HepG2 (cell line): ENCODE measurements around the gene BCAS1. TPM values are rescaled to one million over a fixed set of nuclear protein-coding genes. Genes with fewer than 3 reads are reported as not detected.
A peak's percentile ranks its signal among the peaks of the same experiment; 100 is the strongest.

ENCODE experiments used
- AGO2 ChIP-seq: fragments of 200-400 bp; formaldehyde crosslinking; optimal IDR thresholded peaks from 2 replicates; pipeline ENCODE3; 2017; ENCODE audit warnings: mild to moderate bottlenecking, low read depth, low read length, moderate library complexity
- FOXJ3 ChIP-seq: sonication (generic); formaldehyde crosslinking; IDR thresholded peaks from 2 replicates; pipeline ENCODE4 v1.4.0; 2020; ENCODE audit warnings: missing genetic modification reagents, mild to moderate bottlenecking, borderline replicate concordance
- HMGA1 ChIP-seq: sonication (generic); formaldehyde crosslinking; conservative IDR thresholded peaks from 2 replicates; pipeline ENCODE4 v1.4.0; 2020; ENCODE audit warnings: missing genetic modification reagents
- LCORL ChIP-seq, 2 experiments: fragments of 450-650 bp in 1 of 2; sonication (generic) in 1 of 2; formaldehyde crosslinking in 1 of 2; IDR thresholded peaks; 2 replicates each; pipeline versions ENCODE4 v1.5.0 to v1.6.1; 2017 to 2020; ENCODE audit warnings: antibody characterized with exemption in 1 of 2, missing genetic modification reagents in 1 of 2
- MZF1 ChIP-seq: sonication (generic); formaldehyde crosslinking; IDR thresholded peaks from 2 replicates; pipeline ENCODE4 v1.8.1; 2023; ENCODE audit warnings: mild to moderate bottlenecking, missing genetic modification reagents, borderline replicate concordance
- NFKB2 ChIP-seq: sonication (generic); formaldehyde crosslinking; IDR thresholded peaks from 2 replicates; pipeline ENCODE4 v1.4.0; 2020; ENCODE audit warnings: missing genetic modification reagents, borderline replicate concordance
- NR1H2 ChIP-seq: sonication (generic); formaldehyde crosslinking; IDR thresholded peaks from 2 replicates; pipeline ENCODE4 v1.8.1; 2022; ENCODE audit warnings: low read depth, missing genetic modification reagents, borderline replicate concordance
- SIX1 ChIP-seq: sonication (generic); formaldehyde crosslinking; IDR thresholded peaks from 2 replicates; pipeline ENCODE4 v1.4.0; 2020; ENCODE audit warnings: missing genetic modification reagents, borderline replicate concordance
- TBX3 ChIP-seq: fragments of 450-650 bp; IDR thresholded peaks from 2 replicates; pipeline ENCODE4 v1.6.1; 2017; ENCODE audit warnings: antibody characterized with exemption, mild to moderate bottlenecking, inconsistent platforms, borderline replicate concordance
- ZNF263 ChIP-seq: sonication (generic); formaldehyde crosslinking; IDR thresholded peaks from 2 replicates; pipeline ENCODE4 v1.4.0; 2020; ENCODE audit warnings: missing genetic modification reagents
- ZNF343 ChIP-seq: sonication (generic); formaldehyde crosslinking; IDR thresholded peaks from 2 replicates; pipeline ENCODE4 v1.4.0; 2020; ENCODE audit warnings: mild to moderate bottlenecking, missing genetic modification reagents
- ZNF350 ChIP-seq: sonication (generic); formaldehyde crosslinking; IDR thresholded peaks from 2 replicates; pipeline ENCODE4 v1.4.0; 2020; ENCODE audit warnings: mild to moderate bottlenecking, low read depth, missing genetic modification reagents, borderline replicate concordance
- polyA plus RNA-seq, 8 experiments: library from polyadenylated mRNA; depleted of rRNA in 3 of 8; stranded (reverse) in 7 of 8; unstranded in 1 of 8; fragments of >200 nt; fragmentation: Illumina TruSeq in 4 of 8; extraction: Trizol in 4 of 8; gene quantifications; 2 replicates each; pipeline versions ENCODE4 v1.2.1 to v1.2.3, GENCODE V29; 2011 to 2016; ENCODE audit warnings: low read depth in 4 of 8, missing spikeins in 1 of 8, mixed read lengths in 1 of 8; ENCODE audit not compliant: insufficient read depth in 1 of 8
- total RNA-seq, 5 experiments: library from RNA; depleted of rRNA; stranded (reverse); fragments of >200 nt; fragmentation: Illumina TruSeq; extraction: Trizol; gene quantifications; 2 replicates each; pipeline ENCODE4 v1.2.3, GENCODE V29; 2016; ENCODE audit warnings: low read depth in 1 of 5
- TF ChIP-seq, protein P1 (sequence below): sonication (generic); formaldehyde crosslinking; IDR thresholded peaks from 2 replicates; pipeline ENCODE4 v1.8.0; 2022; ENCODE audit warnings: missing genetic modification reagents, low read depth, mild to moderate bottlenecking, borderline replicate concordance
- TF ChIP-seq, protein P2 (sequence below), 2 experiments: IDR thresholded peaks; 2 replicates each; pipeline ENCODE4 v1.6.1; 2011 to 2012; ENCODE audit warnings: low read length in 2 of 2, borderline replicate concordance in 1 of 2, low read depth in 1 of 2, mild to moderate bottlenecking in 1 of 2, moderate library complexity in 1 of 2
- TF ChIP-seq, protein P3 (sequence below): sonication (generic); formaldehyde crosslinking; IDR thresholded peaks from 2 replicates; pipeline ENCODE4 v1.8.0; 2022; ENCODE audit warnings: missing genetic modification reagents, mild to moderate bottlenecking, borderline replicate concordance
- TF ChIP-seq, protein P4 (sequence below): sonication (generic); formaldehyde crosslinking; IDR thresholded peaks from 2 replicates; pipeline ENCODE4 v1.5.0; 2020; ENCODE audit warnings: missing genetic modification reagents
- TF ChIP-seq, protein P5 (sequence below): sonication (generic); formaldehyde crosslinking; conservative IDR thresholded peaks from 2 replicates; pipeline ENCODE4 v1.8.0; 2022; ENCODE audit warnings: low read depth, missing genetic modification reagents
- TF ChIP-seq, protein P6 (sequence below): IDR thresholded peaks from 2 replicates; pipeline ENCODE4 v1.6.1; 2016
- TF ChIP-seq, protein P7 (sequence below): sonication (generic); formaldehyde crosslinking; IDR thresholded peaks from 2 replicates; pipeline ENCODE4 v1.4.0; 2020; ENCODE audit warnings: missing genetic modification reagents

Gene BCAS1
- total and polyA plus RNA-seq, 2 of the 13 experiments (the other 11 are each of a cell fraction or from before 2014, with no cell fraction given) = 0.55 to 0.91 TPM

DNA sequence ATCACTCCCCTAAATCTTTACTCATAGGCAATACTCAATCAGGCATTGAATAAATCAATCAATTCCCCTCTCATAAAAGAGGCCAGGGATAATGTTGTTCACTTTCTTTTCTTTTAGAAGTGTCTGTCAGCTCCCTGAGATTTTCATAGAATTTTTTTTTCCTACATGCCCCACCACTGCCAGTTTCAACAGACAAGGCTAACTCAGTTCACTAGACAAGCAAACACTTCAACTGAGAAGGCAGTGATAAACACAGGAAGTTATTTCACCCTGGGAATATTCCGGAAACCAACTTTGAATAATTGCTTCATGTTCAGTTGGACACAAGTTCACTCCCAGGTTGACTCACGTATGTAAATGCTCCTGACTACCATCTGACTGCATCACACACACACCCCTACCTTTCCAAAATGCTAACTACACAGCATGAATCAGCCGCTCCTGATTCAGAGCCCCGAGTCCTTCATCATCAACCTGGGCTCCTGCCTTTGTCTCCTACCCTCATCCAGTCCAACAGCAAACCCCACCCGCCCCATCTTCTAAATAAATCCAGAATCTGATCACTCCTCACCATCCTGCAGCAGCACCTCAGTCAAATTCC lies 143.9 kb downstream of the BCAS1 start (continued):
- TF ChIP-seq, protein P1, sequence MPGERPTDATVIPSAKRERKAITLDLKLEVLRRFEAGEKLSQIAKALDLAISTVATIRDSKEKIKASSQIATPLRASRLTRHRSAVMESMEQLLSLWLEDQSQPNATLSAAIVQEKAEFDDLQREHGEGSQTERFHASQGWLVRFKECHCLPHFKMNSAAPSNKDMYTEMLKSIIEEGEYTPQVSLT = no peak
- TF ChIP-seq AGO2 (no peak), TBX3 (no peak), LCORL (IDR thresholded peaks at IDR 0.05) (no peak), LCORL (CRISPR knock-in tag; IDR thresholded peaks at IDR 0.05) (peak; percentile 74), SIX1 (CRISPR knock-in tag) (peak; percentile 65; the same call in 1 of the 2 replicates), NFKB2 (CRISPR knock-in tag) (no peak), ZNF263 (CRISPR knock-in tag) (peak; percentile 44; the same call in 1 of the 2 replicates), NR1H2 (CRISPR knock-in tag) (no peak), ZNF343 (no peak), HMGA1 (no peak), ZNF350 (CRISPR knock-in tag) (no peak), MZF1 (CRISPR knock-in tag) (no peak), FOXJ3 (peak; percentile 71)
- TF ChIP-seq, protein P2, sequence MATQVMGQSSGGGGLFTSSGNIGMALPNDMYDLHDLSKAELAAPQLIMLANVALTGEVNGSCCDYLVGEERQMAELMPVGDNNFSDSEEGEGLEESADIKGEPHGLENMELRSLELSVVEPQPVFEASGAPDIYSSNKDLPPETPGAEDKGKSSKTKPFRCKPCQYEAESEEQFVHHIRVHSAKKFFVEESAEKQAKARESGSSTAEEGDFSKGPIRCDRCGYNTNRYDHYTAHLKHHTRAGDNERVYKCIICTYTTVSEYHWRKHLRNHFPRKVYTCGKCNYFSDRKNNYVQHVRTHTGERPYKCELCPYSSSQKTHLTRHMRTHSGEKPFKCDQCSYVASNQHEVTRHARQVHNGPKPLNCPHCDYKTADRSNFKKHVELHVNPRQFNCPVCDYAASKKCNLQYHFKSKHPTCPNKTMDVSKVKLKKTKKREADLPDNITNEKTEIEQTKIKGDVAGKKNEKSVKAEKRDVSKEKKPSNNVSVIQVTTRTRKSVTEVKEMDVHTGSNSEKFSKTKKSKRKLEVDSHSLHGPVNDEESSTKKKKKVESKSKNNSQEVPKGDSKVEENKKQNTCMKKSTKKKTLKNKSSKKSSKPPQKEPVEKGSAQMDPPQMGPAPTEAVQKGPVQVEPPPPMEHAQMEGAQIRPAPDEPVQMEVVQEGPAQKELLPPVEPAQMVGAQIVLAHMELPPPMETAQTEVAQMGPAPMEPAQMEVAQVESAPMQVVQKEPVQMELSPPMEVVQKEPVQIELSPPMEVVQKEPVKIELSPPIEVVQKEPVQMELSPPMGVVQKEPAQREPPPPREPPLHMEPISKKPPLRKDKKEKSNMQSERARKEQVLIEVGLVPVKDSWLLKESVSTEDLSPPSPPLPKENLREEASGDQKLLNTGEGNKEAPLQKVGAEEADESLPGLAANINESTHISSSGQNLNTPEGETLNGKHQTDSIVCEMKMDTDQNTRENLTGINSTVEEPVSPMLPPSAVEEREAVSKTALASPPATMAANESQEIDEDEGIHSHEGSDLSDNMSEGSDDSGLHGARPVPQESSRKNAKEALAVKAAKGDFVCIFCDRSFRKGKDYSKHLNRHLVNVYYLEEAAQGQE (IDR thresholded peaks at IDR 0.05; ENCODE audit: borderline replicate concordance in 1 of 2, low read depth in 1 of 2, low read length in 2 of 2) = no peak; a peak in 1 of 4 replicates
- TF ChIP-seq, protein P3, sequence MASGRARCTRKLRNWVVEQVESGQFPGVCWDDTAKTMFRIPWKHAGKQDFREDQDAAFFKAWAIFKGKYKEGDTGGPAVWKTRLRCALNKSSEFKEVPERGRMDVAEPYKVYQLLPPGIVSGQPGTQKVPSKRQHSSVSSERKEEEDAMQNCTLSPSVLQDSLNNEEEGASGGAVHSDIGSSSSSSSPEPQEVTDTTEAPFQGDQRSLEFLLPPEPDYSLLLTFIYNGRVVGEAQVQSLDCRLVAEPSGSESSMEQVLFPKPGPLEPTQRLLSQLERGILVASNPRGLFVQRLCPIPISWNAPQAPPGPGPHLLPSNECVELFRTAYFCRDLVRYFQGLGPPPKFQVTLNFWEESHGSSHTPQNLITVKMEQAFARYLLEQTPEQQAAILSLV (CRISPR knock-in tag) = no peak
- TF ChIP-seq, protein P4, sequence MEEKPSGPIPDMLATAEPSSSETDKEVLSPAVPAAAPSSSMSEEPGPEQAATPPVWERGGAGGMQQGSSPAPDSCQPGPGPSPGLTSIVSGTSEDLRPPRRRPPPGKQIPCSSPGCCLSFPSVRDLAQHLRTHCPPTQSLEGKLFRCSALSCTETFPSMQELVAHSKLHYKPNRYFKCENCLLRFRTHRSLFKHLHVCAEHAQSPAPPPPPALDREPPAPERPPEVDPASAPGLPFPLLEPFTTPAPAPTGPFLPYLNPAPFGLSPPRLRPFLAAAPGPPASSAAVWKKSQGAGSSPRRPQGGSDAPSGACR (CRISPR knock-in tag) = no peak
- TF ChIP-seq, protein P5, sequence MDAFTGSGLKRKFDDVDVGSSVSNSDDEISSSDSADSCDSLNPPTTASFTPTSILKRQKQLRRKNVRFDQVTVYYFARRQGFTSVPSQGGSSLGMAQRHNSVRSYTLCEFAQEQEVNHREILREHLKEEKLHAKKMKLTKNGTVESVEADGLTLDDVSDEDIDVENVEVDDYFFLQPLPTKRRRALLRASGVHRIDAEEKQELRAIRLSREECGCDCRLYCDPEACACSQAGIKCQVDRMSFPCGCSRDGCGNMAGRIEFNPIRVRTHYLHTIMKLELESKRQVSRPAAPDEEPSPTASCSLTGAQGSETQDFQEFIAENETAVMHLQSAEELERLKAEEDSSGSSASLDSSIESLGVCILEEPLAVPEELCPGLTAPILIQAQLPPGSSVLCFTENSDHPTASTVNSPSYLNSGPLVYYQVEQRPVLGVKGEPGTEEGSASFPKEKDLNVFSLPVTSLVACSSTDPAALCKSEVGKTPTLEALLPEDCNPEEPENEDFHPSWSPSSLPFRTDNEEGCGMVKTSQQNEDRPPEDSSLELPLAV = no peak
- TF ChIP-seq, protein P6, sequence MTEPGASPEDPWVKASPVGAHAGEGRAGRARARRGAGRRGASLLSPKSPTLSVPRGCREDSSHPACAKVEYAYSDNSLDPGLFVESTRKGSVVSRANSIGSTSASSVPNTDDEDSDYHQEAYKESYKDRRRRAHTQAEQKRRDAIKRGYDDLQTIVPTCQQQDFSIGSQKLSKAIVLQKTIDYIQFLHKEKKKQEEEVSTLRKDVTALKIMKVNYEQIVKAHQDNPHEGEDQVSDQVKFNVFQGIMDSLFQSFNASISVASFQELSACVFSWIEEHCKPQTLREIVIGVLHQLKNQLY = peak; percentile 59; the same call in 1 of the 2 replicates
- TF ChIP-seq, protein P7, sequence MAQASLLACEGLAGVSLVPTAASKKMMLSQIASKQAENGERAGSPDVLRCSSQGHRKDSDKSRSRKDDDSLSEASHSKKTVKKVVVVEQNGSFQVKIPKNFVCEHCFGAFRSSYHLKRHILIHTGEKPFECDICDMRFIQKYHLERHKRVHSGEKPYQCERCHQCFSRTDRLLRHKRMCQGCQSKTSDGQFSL (CRISPR knock-in tag) = no peak
